HPDE6-E6E7 (cell line): ENCODE results near the gene TIMD4.
"Not testable (repeated sequence)": the region's sequence is repeated elsewhere in the genome, so short reads cannot be mapped to it uniquely, and the experiment has no call there.

Source experiments
- DNase-seq: peaks from one replicate; pipeline ENCODE4 v3.0.0; 2011; ENCODE audit warnings: missing footprints; ENCODE audit errors: extremely low spot score

The TIMD4 gene

DNA sequence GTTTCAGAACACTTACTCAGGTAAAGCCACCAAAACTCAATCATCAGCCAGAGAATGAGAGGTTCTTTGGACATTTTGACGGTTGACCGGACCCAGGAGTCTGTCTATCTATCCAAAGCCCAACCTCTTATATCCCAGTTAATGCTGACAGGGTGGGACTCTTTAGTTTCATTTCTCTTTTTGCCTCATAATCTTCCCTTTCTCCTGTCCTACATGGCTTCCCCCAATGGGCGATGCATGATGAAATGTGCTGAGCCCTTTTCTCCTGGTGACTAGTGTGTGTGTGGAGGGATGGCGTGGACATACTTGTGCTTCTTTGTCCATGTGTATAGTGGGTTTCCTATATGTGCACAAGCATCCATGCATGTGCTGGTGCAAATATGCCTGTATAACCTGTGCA is at the start of gene TIMD4:
Gene TIMD4, minus strand, starts transcription at position 102 of the 400 bp plus-strand sequence. Its CDS starts 28 bp downstream, at position 74.
- DNase-seq = no peak

DNA sequence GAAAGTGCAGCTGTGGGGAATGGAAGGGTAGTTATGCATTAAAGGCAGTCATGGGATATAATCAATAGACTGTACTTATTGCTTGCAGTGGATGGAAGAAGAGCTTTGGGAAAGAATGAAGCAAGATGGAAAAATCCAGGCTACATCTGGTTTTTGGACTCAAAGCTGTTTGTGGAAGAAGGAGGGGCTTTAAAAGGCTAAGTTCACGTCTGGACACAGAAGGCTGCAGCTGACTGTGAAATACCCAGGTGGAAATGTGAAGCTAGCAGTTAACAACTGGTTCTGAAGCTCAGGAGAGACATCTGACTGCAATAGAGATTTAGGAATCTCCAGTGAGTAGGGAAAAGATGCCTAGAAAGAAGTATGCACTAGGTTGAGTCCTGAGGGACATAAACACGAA is 43.2 kb upstream of the TIMD4 start:
- DNase-seq = no peak

DNA sequence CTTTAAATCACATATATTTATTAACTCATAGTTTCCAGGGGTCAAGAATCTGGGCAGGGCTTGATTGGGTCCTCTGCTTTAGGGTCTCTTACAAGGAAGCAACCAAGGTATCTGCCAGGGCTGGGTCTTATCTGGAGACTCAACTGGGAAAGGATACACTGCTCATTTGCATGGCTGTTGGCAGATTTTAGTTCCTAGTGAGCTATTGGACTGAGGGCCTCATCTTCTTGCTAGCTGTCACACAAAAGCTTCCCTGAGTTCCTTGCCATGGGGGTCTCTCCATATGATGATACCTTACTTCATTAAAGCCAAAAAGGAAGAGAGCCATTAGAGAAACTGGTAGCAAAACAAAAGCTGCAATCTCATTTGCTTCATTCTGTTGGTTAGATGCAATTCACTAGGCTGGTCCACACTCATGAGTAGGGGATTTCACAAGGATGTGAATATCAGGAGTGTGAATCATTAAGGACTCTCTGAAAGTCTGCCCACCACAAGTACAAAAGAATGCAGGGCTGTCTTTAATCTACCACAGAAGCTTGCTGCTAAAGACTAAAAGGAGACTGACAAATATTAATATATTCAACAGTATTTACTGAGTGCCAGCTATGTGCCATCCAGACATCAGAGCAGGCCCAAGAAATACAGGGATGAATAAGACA is 42.0 kb upstream of the TIMD4 start:
- no peak for DNase-seq

DNA sequence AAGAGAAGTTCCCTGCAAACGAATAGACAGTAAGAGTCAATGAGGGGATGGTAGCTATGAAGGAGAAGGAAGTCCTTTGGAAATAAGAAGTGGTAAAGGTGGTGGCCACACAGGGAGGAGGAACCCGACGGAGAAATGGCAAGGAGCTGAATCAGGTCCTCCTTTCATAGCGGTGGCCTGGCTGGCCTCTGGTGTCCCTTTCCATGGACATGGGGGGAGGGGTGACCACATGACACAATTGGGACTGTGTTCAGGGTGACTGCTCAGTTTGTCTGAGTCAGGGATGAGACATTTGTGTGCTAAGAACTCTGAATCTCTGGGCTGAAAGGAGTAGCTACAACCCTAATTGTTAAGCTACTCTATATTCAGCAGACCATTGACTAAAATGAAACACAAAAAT is 28.7 kb upstream of the TIMD4 start:
- DNase-seq = no peak

DNA sequence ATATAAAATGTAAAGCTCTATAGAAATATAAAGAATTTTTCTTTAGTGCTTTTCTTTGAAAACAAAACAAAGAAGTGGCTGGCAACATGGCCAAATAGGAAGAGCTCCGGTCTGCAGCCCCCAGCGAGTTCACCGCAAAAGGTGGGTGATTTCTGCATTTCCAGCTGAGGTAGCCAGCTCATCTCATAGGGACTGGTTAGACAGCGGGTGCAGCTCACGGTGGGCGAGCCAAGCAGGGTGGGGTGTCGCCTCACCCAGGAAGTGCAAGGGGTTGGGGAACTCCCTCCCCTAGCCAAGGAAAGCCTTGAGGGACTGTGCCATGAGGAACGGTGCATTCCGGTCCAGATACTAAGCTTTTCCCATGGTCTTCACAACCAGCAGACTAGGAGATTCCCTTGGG is 21.0 kb upstream of the TIMD4 start:
- DNase-seq = no peak

DNA sequence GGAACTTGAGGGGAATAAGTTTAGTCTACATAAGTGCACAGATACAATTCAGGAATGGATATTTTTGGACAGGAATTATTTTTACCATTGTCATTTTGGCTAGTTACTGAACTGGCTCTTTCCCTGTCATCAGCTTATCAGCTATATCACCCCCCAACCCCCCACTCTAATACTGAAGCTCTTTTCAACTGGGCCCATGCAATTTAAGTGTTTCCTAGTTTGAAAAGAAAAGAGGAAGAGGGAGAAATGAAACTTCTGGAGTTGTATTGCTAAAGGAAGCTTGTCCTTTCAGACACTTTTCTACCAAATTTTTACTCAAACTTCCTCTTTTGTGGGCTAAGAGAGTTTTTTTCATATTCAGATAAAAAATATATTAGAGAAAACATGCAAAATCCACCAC is 18.5 kb upstream of the TIMD4 start:
- DNase-seq = no peak

DNA sequence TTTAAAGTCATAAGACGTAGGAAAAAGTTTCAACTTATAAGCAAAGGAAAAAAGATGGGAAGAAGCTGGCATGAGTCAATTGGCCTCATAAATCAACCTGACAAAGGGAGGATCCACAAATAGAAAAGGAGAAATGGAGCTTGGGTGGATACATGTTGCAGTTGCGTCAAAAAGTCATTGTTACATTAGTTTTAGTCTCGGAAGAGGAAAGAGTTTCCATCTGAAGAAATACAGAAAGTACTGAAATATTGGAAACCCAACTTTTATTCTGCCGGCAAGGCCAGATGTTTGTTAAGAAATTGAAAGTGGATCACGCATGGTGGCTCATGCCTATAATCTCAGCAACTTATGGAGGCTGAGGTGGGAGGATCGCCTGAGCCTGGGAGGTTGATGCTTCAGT is 11.3 kb upstream of the TIMD4 start:
- DNase-seq = no peak

DNA sequence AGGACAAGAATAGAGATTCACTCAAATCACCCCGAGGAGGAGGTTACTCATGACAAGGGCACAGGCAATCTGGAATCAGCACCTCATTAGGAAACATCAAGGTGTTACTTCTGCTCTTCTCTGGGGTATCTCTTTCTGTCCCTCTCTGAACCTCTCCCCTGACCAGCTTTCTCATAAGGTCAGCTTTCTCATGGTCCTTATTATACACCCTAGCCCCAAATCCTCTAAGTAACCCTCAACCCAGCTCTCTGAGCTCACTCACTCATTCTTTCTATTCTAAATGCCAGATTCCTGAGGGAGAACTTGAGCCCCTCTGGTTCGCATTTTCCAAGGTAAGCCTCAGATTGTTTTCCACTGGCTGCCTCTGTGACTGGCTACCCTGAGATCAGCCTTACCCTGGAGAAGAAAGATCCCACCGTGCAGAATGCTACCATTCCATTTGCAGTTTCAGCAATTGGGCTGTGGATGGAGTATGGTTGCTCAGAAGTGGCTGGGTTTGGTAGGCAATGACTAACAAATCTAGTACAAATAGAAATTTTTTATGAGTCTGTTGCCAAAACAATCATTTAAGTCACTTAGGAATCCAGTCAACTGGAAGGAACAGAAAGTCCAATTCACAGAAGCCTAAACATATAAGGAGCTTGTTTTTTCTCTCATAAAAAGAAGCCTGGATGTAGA is 9.0 kb upstream of the TIMD4 start:
- no peak for DNase-seq

DNA sequence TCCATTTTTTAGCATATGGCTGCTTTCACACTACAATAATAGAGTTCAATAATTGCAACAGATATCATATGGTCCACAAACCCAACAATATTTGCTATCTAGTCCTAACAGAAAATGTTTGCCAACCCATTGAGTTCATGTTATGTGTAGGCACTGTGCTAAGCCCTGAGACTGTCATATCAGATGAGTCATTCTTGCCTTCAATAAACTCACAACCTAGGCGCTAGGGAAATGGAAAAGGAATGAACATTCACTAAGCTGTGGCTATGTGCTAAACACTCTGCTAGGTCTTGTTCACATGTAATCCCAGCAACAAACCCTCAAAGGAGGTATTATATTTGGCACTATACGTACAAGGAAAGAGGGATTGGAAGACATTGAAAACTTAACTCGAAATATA is 8.4 kb upstream of the TIMD4 start:
- no peak for DNase-seq

DNA sequence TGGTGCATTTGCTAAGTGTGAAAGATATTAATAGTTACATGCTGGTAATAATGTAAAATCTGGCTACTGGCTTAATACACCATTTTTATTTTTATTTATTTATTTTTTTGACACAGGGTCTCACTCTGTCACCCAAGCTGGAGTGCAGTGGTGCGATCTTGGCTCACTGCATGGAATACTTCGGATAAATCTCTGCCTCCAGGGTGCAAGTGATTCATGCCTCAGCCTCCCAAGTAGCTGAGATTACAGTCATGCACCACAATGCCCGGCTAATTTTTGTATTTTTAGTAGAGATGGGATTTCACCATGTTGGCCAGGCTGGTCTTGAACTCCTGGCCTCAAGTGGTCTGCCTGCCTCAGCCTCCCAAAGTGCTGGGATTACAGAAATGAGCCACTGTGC is 4.4 kb upstream of the TIMD4 start:
- not testable (repeated sequence) for DNase-seq

DNA sequence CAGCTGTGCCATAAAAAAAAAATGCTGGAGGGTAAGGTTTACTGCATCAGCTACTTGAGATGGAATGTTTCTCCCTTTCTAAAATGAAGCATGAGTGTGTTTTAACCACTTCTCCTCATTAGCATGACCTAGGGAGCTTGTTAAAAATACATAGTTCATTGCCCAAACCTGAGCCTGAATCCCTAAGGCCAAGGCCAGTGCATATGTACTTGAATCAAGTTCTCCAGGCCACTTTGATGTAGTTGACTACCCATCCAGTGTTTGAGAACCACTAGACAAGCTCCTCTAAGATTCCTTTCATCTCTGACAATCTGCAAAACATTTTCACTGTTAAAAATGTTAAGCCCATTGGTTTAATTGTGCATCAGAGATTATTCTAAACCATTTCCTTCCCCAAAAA is 6.7 kb downstream of the TIMD4 start:
- DNase-seq = no peak

DNA sequence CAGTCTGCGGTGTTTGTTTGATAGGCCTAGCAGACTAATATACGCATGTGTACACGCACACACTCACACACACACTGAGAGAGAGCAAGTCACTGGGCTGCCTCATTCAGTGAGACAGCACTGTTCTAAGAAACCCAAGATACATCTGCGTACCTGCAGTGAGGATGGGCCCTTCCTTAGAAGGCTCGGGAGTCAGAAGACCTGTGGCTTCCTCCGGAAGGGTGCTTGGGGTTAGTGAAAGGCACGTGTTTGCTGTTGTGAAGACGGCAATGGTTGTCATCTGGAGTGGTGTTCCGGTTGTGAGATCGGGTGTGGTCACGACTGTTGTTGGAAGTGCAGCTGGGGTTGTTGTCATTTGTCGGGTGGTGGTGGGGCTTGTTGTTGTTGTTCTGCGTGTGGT is 11.7 kb downstream of the TIMD4 start:
- no peak for DNase-seq

DNA sequence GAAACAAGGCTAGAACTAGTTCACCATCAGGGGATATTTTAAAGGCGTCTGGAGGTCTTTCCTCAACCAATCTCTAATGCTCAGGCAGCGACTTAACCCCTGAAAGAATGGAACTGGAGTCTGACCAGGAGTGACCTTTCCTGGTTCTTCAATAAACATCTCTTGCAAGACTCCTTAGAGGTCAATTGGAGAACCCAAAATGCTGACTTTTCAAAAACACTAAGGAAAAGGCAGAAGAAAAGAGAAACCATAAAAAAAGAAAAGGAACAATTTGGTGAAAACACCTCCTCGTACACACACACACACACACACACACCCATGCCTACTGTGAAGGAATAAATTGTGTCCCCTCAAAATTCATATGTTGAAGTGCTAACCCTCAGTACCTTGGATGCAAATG is 12.3 kb downstream of the TIMD4 start:
- no peak for DNase-seq

DNA sequence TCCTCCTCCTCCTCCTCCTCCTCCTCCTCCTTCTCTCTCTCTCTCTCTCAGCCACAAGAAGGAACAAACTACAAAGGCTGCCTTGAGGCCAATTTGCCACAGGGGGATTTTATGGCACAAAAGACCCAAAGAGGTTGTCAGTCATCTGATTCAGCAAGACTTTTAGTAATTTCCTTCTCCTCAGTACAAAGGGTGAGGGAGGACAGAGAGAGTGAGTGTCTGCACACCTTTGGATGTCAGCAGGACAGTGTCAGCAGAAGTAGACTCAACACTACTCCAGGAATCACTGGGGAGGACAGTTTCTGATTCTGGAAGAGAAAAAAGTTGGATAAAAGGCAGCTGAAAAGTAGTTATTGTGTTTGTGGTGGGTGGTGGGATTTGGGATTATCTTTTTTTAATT is 13.6 kb downstream of the TIMD4 start:
- DNase-seq = no peak

DNA sequence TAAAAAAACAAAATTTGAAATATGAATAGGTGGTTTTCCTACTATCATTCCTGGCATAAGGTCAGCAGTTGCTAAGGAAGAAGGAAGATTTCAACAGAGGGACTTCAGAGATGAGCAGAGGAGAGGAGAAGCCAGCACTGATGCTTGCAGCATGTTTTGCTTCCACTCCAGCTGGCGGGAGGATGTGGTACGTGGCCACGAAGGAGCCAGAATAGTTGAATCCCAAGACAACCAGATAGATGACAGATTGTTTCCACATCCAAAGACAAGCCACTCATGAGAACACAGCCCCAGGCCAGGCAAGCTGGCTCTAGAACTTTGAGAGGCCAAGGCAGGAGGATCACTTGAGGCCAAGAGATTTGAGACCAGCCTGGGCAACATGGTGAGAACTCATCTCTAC is 15.1 kb downstream of the TIMD4 start:
- DNase-seq = no peak

DNA sequence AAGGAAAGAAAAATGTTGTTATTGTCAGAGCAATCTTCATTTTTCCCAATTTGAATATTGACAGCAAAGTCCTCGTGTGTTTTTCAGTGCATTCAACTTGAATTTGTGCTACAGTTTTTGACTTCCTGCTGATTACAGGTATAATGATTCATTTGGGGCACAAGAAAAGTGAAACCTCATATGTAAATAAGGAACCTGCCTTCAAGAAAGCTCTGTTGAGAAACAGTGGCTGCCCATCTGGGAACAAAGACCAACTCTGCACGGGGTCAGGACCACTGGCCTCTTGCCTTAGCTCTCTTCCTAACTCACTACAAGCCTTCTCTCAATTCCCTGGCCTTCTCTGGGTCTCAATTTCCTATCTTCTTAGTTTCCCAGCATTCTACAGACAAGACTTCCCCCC is 21.0 kb downstream of the TIMD4 start:
- no peak for DNase-seq

DNA sequence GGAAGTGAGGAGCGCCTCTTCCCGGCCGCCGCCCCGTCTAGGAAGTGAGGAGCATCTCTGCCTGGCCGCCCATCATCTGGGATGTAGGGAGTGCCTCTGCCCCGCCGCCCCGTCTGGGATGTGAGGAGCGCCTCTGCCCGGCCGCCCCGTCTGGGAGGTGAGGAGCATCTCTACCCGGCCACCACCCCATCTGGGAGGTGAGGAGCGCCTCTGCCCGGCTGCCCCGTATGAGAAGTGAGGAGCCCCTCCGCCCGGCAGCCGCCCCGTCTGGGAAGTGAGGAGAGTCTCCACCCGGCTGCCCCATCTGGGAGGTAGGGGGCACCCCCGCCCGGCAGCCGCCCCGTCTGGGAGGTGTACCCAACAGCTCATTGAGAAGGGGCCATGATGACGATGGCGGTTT is 22.6 kb downstream of the TIMD4 start:
- DNase-seq = not testable (repeated sequence)

DNA sequence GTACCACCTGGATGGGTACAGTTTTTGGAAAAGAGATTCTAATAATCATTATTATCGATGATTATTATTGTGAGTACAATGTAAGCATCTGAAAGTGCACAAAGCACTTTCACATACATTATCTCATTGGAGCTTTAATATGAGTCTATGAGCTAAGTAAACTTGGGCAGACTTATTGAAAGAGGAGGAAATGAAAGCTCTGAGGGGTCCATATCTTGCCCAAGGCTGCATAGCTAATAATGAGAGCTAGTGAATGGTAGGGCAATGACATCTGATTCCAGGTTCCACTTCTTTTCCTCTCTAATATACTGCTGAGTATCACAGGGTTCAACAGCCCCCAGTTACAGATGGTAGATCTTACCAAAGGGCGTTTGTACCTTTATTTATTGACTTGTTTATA is 26.1 kb downstream of the TIMD4 start:
- no peak for DNase-seq

DNA sequence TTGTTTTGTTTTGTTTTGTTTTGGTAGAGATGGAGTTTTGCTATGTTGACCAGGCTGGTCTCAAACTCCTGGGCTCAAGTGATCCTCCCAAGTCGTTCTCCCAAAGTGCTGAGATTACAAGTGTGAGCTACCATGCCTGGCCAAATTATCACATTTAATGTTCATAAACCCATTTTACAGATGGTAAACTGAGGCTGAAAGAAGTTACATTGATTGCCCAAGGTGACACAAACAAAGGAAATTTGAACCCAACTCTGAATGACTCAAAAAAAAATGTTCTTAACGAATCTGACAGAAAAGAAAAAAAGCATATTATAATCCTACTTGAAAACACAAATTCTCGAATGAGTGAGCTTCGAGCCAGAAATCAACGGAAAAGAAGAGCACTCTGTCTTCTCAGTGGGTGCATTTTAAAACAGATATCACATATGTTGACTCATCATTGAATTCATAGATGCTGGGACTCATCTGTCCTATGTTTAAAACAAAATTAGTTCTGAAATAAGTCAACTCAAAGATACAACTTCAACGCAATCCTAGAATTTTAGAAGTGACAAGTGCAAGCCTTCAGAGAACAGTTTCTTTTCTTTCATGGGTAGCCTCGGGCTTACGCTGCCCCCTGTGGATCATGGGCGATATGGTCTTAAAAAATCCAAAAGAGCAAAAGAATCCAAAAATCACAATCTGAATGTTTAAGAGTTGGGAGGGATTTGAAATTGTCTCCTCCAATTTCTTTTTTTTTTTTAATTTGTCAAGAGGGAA is 28.4 kb downstream of the TIMD4 start:
- no peak for DNase-seq

DNA sequence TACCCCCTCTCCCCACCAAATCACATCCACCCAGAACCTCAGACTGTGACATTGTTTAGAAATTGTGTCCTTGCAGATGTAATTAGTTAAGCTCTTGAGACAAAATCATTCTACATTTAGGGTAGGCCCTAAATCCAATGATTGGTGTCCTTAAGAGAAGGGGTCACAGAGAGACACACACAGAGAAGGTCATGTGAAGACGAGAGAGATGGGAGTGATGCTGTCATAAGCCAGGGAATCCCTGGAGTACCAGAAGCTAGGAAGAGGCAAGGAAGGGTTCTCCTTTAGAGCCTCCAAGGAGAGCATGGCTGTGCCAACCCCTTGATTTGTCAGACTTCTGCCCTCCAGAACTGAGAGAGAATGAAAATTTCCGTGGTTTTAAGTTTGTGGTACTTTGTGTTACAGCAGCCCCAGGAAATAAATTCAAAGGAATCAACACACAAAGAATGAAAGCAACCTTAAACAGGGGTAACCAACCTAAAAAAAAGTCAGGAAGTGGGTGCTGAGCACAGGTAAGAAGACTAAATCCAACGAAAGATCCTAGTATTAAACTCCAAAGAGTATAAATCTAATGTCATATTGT is 33.6 kb downstream of the TIMD4 start:
- DNase-seq = no peak

DNA sequence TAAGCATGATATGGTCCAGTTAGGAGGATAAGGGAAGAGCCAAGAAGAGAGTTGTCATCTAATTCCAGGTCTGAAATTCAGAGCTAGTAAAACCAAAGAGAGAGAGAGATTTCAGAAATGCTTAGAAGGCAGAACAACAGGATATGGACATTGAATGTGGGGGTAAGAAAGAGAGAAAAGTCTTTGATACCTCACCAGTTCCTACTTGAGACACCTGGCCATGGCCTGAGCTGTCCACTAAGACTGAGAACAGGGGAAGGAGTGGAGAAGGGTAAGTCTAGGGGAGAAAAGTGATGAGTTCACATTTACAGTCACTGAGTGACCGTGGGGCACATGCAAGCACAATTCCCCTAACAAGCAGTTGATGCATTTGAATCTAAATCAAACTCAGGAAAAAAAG is 35.5 kb downstream of the TIMD4 start:
- DNase-seq = no peak

DNA sequence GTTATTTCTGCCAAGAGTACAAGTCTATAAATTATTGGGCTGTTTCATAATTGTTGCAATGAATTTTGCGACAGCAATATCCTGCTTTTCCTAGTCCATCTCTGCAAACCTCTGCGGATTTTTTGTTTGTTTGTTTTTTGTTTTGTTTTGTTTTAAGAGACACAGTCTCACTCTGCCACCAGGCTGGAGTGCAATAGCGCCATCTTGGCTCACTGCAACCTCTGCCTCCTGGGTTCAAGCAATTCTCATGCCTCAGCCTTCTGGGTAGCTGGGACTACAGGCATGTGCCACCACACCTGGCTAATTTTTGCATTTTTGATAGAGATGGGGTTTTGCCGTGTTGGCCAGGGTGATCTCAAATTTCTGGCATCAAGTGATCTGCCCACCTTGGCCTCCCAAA is 37.3 kb downstream of the TIMD4 start:
- not testable (repeated sequence) for DNase-seq
